ENCODE measurements around the gene IFI27. TPM values are rescaled to one million over a fixed set of nuclear protein-coding genes. Genes with fewer than 3 reads are reported as not detected.

The IFI27 gene
- total RNA-seq (2012; rRNA removed) (under 0.01 TPM in 1 of 2 replicates, not detected in the other), polyA plus RNA-seq (2012; rRNA removed) (0.60 and 1.2 TPM in 2 replicates), Bru-seq, nascent RNA (percentile 38 among the genes with signal in this experiment), BruChase-seq, experiment 1, labeled RNA remaining after a 6-hour chase (percentile 43 among the genes with signal in this experiment), BruChase-seq, experiment 2, labeled RNA remaining after a 2-hour chase (percentile 50 among the genes with signal in this experiment)
- polyA plus RNA-seq (2012; cell fraction: cytosol; rRNA removed): 2.8 TPM in 1 of 2 replicates, not detected in the other
- polyA plus RNA-seq (2012; cell fraction: nucleus; rRNA removed; ENCODE audit: low replicate concordance): 4.2 and 8.7 TPM in 2 replicates
- long read RNA-seq: 0 reads

DNA sequence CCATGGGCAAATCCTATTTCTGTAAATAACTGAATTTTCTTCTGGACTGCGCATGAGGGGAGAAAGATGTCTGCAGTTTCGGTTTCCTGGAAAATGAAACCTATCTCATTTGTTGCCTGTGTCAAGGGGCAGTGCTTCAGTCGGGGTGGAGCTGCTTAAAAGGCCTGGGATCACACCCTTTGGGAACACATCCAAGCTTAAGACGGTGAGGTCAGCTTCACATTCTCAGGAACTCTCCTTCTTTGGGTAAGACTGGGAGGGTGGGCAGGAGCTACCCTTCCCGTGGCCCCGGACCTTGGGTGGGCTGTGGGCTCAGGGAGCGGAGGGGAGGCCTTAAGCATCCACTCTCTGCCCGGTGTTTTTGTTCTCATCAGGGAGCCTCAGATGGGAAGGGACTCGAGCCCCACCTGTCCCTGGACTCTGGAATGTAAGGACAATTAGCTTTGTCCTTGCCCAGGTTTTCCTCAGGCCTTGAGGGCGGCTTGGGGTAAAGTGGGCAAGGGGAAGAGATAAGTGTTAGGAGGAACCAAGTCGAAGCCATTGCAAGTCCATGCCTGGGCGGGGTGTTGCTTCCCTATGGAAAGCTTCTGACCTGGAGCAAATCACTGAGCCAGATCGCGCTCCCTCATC, at the start of gene IFI27:
Gene IFI27 (plus strand): TSS at position 185 of the 630 bp plus-strand sequence.
- CTCF ChIA-PET: no interaction called here

More for the DNA sequence above, at the start of gene IFI27:
- Histone ChIP-seq H3K56ac (ENCODE audit: extremely low read depth, insufficient read depth, low read length) (no peak within 1 kb of the TSS; the same call in 1 of the 2 replicates), H3K18ac (ENCODE audit: low read depth, low read length) (no peak within 1 kb of the TSS), H2BK5ac (ENCODE audit: low read depth, low read length, poor library complexity, severe bottlenecking) (no peak within 1 kb of the TSS), H4K8ac (ENCODE audit: low read depth in 2 of 2, low read length in 2 of 2) (peak within 1 kb of the TSS in 1 of 2 experiments; percentile 40; a peak in 1 of 4 replicates), H2AK9ac (replicated peaks; ENCODE audit: low read depth, low read length, poor library complexity) (peak within 1 kb of the TSS; percentile 76), H4K20me1 (ENCODE audit: insufficient read depth, low read length) (no peaks in the 10 kb centered on the region), H3K9me1 (ENCODE audit: insufficient read depth, low read length) (0 out of 2 replicates have a peak, but pooled peaks cover 5% of the 10 kb centered on the region), H2AFZ (replicated peaks; ENCODE audit: low read length, poor library complexity) (peak within 1 kb of the TSS; percentile 41), H3K4me3 (ENCODE audit: insufficient read depth, low read depth, low read length) (no peak within 1 kb of the TSS), H2BK120ac (ENCODE audit: low read depth, low read length) (no peak within 1 kb of the TSS), H3K27me3 (ENCODE audit: control insufficient read depth, insufficient read depth, low read length) (0 out of 2 replicates have a peak, but pooled peaks cover 2% of the 10 kb centered on the region), H3K9me3 (ENCODE audit: control insufficient read depth, insufficient read depth, low read length) (no peaks in the 10 kb centered on the region), H4K5ac (ENCODE audit: low read depth, low read length) (no peak within 1 kb of the TSS), H3K23ac (ENCODE audit: low read depth, low read length) (no peak within 1 kb of the TSS), H3K9ac (ENCODE audit: low read depth, low read length) (no peak within 1 kb of the TSS), H3K14ac (replicated peaks; ENCODE audit: low read depth, low read length) (no peak within 1 kb of the TSS; the same call in 1 of the 2 replicates), H4K91ac (ENCODE audit: insufficient read depth, low read depth, low read length) (no peak within 1 kb of the TSS), H2BK15ac (ENCODE audit: low read depth, low read length) (no peak within 1 kb of the TSS), H3K36me3 (ENCODE audit: control insufficient read depth, insufficient read depth, low read length) (no peaks in the 10 kb centered on the region), H3K79me1 (ENCODE audit: low read depth in 1 of 2, low read length in 2 of 2) (no peaks in the 10 kb centered on the region), H3K4me2 (ENCODE audit: low read depth, low read length) (no peak within 1 kb of the TSS), H2AK5ac (ENCODE audit: low read depth, low read length) (peak within 1 kb of the TSS; percentile 33; the same call in 1 of the 2 replicates), H3K27ac (ENCODE audit: insufficient read depth, low read length) (no peak within 1 kb of the TSS), H3K4ac (ENCODE audit: low read depth, low read length) (no peak within 1 kb of the TSS), H3K4me1 (ENCODE audit: control insufficient read depth, insufficient read depth, low read length) (no peaks in the 10 kb centered on the region), H2BK20ac (ENCODE audit: low read depth, low read length) (no peak within 1 kb of the TSS)
- intact Hi-C loops (cut with micrococcal nuclease): no loop called here
- no TSS peak for BruUV-seq (replicated peaks)
- 94% methylated on average over 3 of the region's 14 CpGs; no CpG with 5 or more reads in 1 of the 2 experiments for WGBS, 2 experiments (ENCODE audit: extremely low coverage in 2 of 2, insufficient read length in 1 of 2)
- POLR2A ChIA-PET (ENCODE audit: unreplicated experiment): no interaction called here
- TF ChIP-seq SMC3 (IDR thresholded peaks at IDR 0.05; ENCODE audit: low read depth, low read length): no peak
- dilution Hi-C loops (cut with HindIII; ENCODE audit: low sequenced_read_pairs, unreplicated experiment): no loop called here
- ATAC-seq (ENCODE audit: low read depth) (peak; percentile 59), DNase-seq (peak; percentile 41)
- in situ Hi-C loops (cut with MboI; ENCODE audit: low sequenced_read_pairs): no loop called here

Data from IMR-90 (cell line).